GM23338 (cell line): Measurements from ENCODE around the gene ALDH6A1. TPM values are rescaled to one million over a fixed set of nuclear protein-coding genes. Genes with fewer than 3 reads are reported as not detected.

Experiments
- ATAC-seq: fragments of 200-7000 bp; cut with Tn5 transposase; 3 replicates; pipeline ENCODE4 v1.9.1; 2020
- DNase-seq: peaks from one replicate; pipeline ENCODE4 v3.0.0-alpha.2; 2015; ENCODE audit warnings: low spot score
- H2AFZ ChIP-seq: fragments of 200-600 bp; sonication (generic); 2 replicates; pipeline ENCODE4 v1.8.0; 2016; ENCODE audit warnings: antibody characterized with exemption, mild to moderate bottlenecking, moderate library complexity
- H3F3A ChIP-seq: fragments of 200-600 bp; sonication (generic); replicated peaks from 2 replicates; pipeline ENCODE4 v1.8.0; 2017; ENCODE audit warnings: antibody characterized with exemption, mixed run types, low read depth
- H3K27ac ChIP-seq: fragments of 200-600 bp; sonication (generic); 2 replicates; pipeline ENCODE4 v1.6.1; 2016; ENCODE audit warnings: low read depth
- H3K27me3 ChIP-seq: fragments of 200-600 bp; sonication (generic); 2 replicates; pipeline ENCODE4 v1.8.0; 2016; ENCODE audit warnings: mild to moderate bottlenecking, mixed run types, moderate library complexity; ENCODE audit not compliant: insufficient read depth
- H3K36me3 ChIP-seq: fragments of 200-600 bp; sonication (generic); 2 replicates; pipeline ENCODE4 v1.8.0; 2016; ENCODE audit warnings: mild to moderate bottlenecking; ENCODE audit not compliant: insufficient read depth
- H3K4me1 ChIP-seq: fragments of 200-600 bp; sonication (generic); 2 replicates; pipeline ENCODE4 v1.8.0; 2016; ENCODE audit warnings: mild to moderate bottlenecking, moderate library complexity; ENCODE audit not compliant: insufficient read depth
- H3K4me2 ChIP-seq: fragments of 200-600 bp; sonication (generic); 2 replicates; pipeline ENCODE4 v1.7.1; 2017; ENCODE audit warnings: mixed run types
- H3K4me3 ChIP-seq: fragments of 200-600 bp; sonication (generic); 2 replicates; pipeline ENCODE4 v1.6.1; 2016; ENCODE audit warnings: mixed run types
- H3K79me2 ChIP-seq: fragments of 200-600 bp; sonication (generic); replicated peaks from 2 replicates; pipeline ENCODE4 v1.8.0; 2017; ENCODE audit warnings: mild to moderate bottlenecking; ENCODE audit not compliant: insufficient read depth
- H3K9me2 ChIP-seq: fragments of 200-600 bp; sonication (generic); 2 replicates; pipeline ENCODE4 v1.8.0; 2017; ENCODE audit not compliant: insufficient read depth
- H4K20me1 ChIP-seq: fragments of 200-600 bp; sonication (generic); replicated peaks from 2 replicates; pipeline ENCODE4 v1.8.0; 2017; ENCODE audit warnings: mild to moderate bottlenecking; ENCODE audit not compliant: insufficient read depth
- H3K27ac Mint-ChIP-seq: 2 replicates; pipeline ENCODE4 v1.8.0; 2020; ENCODE audit warnings: inconsistent platforms, mild to moderate bottlenecking, moderate library complexity, mixed read lengths
- H3K27me3 Mint-ChIP-seq: 3 replicates; pipeline ENCODE4 v1.8.0; 2022; ENCODE audit warnings: low read depth, mild to moderate bottlenecking, moderate library complexity, mixed read lengths, inconsistent platforms; ENCODE audit not compliant: insufficient read depth, poor library complexity
- H3K36me3 Mint-ChIP-seq: 3 replicates; pipeline ENCODE4 v1.8.0; 2021; ENCODE audit warnings: low read depth, mild to moderate bottlenecking, inconsistent platforms, moderate library complexity, mixed read lengths
- H3K4me1 Mint-ChIP-seq: 3 replicates; pipeline ENCODE4 v1.8.0; 2020; ENCODE audit warnings: mild to moderate bottlenecking, inconsistent platforms, mixed read lengths
- H3K4me3 Mint-ChIP-seq: 3 replicates; pipeline ENCODE4 v1.8.0; 2021; ENCODE audit warnings: moderate library complexity, mild to moderate bottlenecking, inconsistent platforms, mixed read lengths
- H3K9me3 Mint-ChIP-seq: 3 replicates; pipeline ENCODE4 v1.8.0; 2020; ENCODE audit warnings: moderate library complexity, mild to moderate bottlenecking, inconsistent platforms, mixed read lengths
- CREB1 ChIP-seq: fragments of 250-450 bp; sonication (Bioruptor Pico); IDR thresholded peaks from 2 replicates; pipeline ENCODE4 v1.5.0; 2020; ENCODE audit warnings: low read depth, mild to moderate bottlenecking, moderate library complexity
- EZH2 ChIP-seq: fragments of 200-600 bp; sonication (generic); IDR thresholded peaks from one replicate; pipeline ENCODE4 v1.8.0; 2017; ENCODE audit warnings: antibody characterized with exemption, mild to moderate bottlenecking, low read depth; ENCODE audit not compliant: unreplicated experiment
- POLR2AphosphoS5 ChIP-seq: IDR thresholded peaks from 2 replicates; pipeline ENCODE4 v1.6.1; 2016; ENCODE audit warnings: antibody characterized with exemption, low read depth
- STAT1 ChIP-seq: IDR thresholded peaks from one replicate; pipeline ENCODE4 v1.6.1; 2016; ENCODE audit warnings: antibody characterized with exemption; ENCODE audit not compliant: unreplicated experiment
- ZNF114 ChIP-seq: fragments of 250-450 bp; sonication (Bioruptor Pico); IDR thresholded peaks from 2 replicates; pipeline ENCODE4 v1.5.0; 2020; ENCODE audit warnings: mild to moderate bottlenecking, moderate library complexity
- polyA plus RNA-seq: library from polyadenylated mRNA; unstranded; fragments of >200 nt; fragmentation: Nextera tagmentation; extraction: Ambion mirVana; gene quantifications from 2 replicates; pipeline ENCODE4 v1.2.1, GENCODE V29; 2016
- total RNA-seq: library from RNA; depleted of rRNA; stranded (reverse); fragments of >200 nt; shearing (Covaris generic); gene quantifications from 2 replicates; pipeline ENCODE4 v1.2.3, GENCODE V29; 2014; rRNA removed
- TF ChIP-seq, protein P1 (sequence below): IDR thresholded peaks from one replicate; pipeline ENCODE4 v1.6.1; 2018; ENCODE audit warnings: antibody characterized with exemption; ENCODE audit not compliant: unreplicated experiment
- TF ChIP-seq, protein P2 (sequence below), 2 experiments: fragments of 200-600 bp in 1 of 2; sonication (generic) in 1 of 2; conservative IDR thresholded peaks; 2 replicates each; pipeline versions ENCODE4 v1.5.1 to v1.6.1; 2016 to 2017; ENCODE audit warnings: antibody characterized with exemption in 2 of 2, low read depth in 2 of 2, mild to moderate bottlenecking in 2 of 2, moderate library complexity in 1 of 2

The ALDH6A1 gene
- total and polyA plus RNA-seq, 2 experiments from 2014 or later, result 16.1 to 28.0 TPM

DNA sequence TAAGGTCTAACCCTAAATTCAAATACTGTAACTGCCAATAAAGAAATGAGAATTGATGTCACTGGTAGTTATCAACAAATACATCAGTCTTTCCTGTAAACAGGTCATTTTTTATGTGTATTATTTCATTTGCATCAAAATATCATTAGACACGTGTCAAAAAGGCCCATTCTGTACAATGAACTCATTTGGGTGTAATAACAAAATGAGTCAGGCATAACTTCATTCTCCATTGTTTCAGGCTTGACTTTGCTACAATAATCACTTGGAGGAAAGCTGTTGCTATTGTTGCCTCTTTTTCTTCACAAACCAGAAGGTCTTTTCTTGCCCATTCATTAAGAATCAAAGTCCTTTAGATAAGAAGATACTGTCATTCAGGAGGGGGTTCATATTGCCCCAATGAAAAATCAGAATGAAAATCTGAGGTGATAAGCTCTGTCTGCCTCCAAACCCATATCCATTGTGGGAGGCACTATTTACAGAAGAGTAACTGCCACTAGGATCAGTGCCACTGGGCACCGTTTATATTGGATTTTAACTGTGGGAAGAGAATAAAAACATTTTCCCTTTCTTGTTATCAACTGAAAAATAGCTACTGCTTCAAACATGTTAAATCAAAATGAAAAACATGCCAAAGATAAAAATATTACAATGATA is 75.3 kb downstream of the ALDH6A1 start:
- Histone ChIP-seq H4K20me1 (no peaks in the 10 kb centered on the region), H3F3A (no peaks in the 10 kb centered on the region), H3K9me2 (no peaks in the 10 kb centered on the region), H3K4me3 (no peak overlapping the region), H3K4me2 (no peak overlapping the region), H3K79me2 (no peaks in the 10 kb centered on the region), H3K4me1 (no peaks in the 10 kb centered on the region), H2AFZ (no peak overlapping the region), H3K27me3 (no peaks in the 10 kb centered on the region), H3K27ac (no peak overlapping the region), H3K36me3 (no peaks in the 10 kb centered on the region)
- H3K27ac Mint-ChIP-seq, result no peak overlapping the region
- no peak overlapping the region for H3K4me3 Mint-ChIP-seq
- H3K4me1 Mint-ChIP-seq, result no peaks in the 10 kb centered on the region
- TF ChIP-seq POLR2AphosphoS5 (no peak), STAT1 (no peak), ZNF114 (CRISPR knock-in tag) (no peak), EZH2 (no peak), CREB1 (CRISPR knock-in tag) (no peak)
- TF ChIP-seq, protein P1, sequence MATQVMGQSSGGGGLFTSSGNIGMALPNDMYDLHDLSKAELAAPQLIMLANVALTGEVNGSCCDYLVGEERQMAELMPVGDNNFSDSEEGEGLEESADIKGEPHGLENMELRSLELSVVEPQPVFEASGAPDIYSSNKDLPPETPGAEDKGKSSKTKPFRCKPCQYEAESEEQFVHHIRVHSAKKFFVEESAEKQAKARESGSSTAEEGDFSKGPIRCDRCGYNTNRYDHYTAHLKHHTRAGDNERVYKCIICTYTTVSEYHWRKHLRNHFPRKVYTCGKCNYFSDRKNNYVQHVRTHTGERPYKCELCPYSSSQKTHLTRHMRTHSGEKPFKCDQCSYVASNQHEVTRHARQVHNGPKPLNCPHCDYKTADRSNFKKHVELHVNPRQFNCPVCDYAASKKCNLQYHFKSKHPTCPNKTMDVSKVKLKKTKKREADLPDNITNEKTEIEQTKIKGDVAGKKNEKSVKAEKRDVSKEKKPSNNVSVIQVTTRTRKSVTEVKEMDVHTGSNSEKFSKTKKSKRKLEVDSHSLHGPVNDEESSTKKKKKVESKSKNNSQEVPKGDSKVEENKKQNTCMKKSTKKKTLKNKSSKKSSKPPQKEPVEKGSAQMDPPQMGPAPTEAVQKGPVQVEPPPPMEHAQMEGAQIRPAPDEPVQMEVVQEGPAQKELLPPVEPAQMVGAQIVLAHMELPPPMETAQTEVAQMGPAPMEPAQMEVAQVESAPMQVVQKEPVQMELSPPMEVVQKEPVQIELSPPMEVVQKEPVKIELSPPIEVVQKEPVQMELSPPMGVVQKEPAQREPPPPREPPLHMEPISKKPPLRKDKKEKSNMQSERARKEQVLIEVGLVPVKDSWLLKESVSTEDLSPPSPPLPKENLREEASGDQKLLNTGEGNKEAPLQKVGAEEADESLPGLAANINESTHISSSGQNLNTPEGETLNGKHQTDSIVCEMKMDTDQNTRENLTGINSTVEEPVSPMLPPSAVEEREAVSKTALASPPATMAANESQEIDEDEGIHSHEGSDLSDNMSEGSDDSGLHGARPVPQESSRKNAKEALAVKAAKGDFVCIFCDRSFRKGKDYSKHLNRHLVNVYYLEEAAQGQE, result no peak
- TF ChIP-seq, protein P2, sequence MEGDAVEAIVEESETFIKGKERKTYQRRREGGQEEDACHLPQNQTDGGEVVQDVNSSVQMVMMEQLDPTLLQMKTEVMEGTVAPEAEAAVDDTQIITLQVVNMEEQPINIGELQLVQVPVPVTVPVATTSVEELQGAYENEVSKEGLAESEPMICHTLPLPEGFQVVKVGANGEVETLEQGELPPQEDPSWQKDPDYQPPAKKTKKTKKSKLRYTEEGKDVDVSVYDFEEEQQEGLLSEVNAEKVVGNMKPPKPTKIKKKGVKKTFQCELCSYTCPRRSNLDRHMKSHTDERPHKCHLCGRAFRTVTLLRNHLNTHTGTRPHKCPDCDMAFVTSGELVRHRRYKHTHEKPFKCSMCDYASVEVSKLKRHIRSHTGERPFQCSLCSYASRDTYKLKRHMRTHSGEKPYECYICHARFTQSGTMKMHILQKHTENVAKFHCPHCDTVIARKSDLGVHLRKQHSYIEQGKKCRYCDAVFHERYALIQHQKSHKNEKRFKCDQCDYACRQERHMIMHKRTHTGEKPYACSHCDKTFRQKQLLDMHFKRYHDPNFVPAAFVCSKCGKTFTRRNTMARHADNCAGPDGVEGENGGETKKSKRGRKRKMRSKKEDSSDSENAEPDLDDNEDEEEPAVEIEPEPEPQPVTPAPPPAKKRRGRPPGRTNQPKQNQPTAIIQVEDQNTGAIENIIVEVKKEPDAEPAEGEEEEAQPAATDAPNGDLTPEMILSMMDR (conservative IDR thresholded peaks at IDR 0.05; ENCODE audit: low read depth in 2 of 2), result no peak
- peaks cover 3% of the 10 kb centered on the region; the same call in 2 of the 3 replicates for H3K36me3 Mint-ChIP-seq
- H3K9me3 Mint-ChIP-seq, result no peaks in the 10 kb centered on the region
- no peaks in the 10 kb centered on the region for H3K27me3 Mint-ChIP-seq
- no peak for ATAC-seq
- DNase-seq, result no peak

Other genes starting within 250 kb of the ALDH6A1 start
- gene PTGR2, start 232.6 kb downstream of the ALDH6A1 start, total RNA-seq, result 9.5 and 20.0 TPM in 2 replicates
- 19.9 and 25.4 TPM in 2 replicates for gene PTGR2, start 232.6 kb downstream of the ALDH6A1 start, polyA plus RNA-seq
- gene ZNF410, start 197.6 kb downstream of the ALDH6A1 start, total RNA-seq, result 20.4 and 31.7 TPM in 2 replicates
- 8.6 and 10.6 TPM in 2 replicates for gene ZNF410, start 197.6 kb downstream of the ALDH6A1 start, polyA plus RNA-seq
- gene FAM161B, start 134.4 kb downstream of the ALDH6A1 start, total RNA-seq, result 0.04 and 0.28 TPM in 2 replicates
- 2.3 and 2.8 TPM in 2 replicates for gene FAM161B, start 134.4 kb downstream of the ALDH6A1 start, polyA plus RNA-seq
- gene COQ6, start 134.2 kb downstream of the ALDH6A1 start, total RNA-seq, result 13.8 and 14.9 TPM in 2 replicates
- gene COQ6, start 134.2 kb downstream of the ALDH6A1 start, polyA plus RNA-seq, result 6.8 and 8.9 TPM in 2 replicates
- 5.5 and 7.9 TPM in 2 replicates for gene ENTPD5, start 65.2 kb downstream of the ALDH6A1 start, total RNA-seq
- 3.5 and 4.6 TPM in 2 replicates for gene ENTPD5, start 65.2 kb downstream of the ALDH6A1 start, polyA plus RNA-seq
- gene BBOF1, start 65.1 kb downstream of the ALDH6A1 start, total RNA-seq, result 0.24 TPM in 1 of 2 replicates, not detected in the other
- 0.40 and 0.53 TPM in 2 replicates for gene BBOF1, start 65.1 kb downstream of the ALDH6A1 start, polyA plus RNA-seq
- 8.6 and 10.7 TPM in 2 replicates for gene LIN52, start 503 bp upstream of the ALDH6A1 start, total RNA-seq
- gene LIN52, start 503 bp upstream of the ALDH6A1 start, polyA plus RNA-seq, result 9.1 and 10.8 TPM in 2 replicates
- gene VSX2, start 155.0 kb upstream of the ALDH6A1 start, total RNA-seq, result 0.49 and 0.66 TPM in 2 replicates
- 0.35 and 0.52 TPM in 2 replicates for gene VSX2, start 155.0 kb upstream of the ALDH6A1 start, polyA plus RNA-seq
- gene ABCD4, start 218.5 kb upstream of the ALDH6A1 start, total RNA-seq, result 56.6 and 73.1 TPM in 2 replicates
- 60.5 and 64.6 TPM in 2 replicates for gene ABCD4, start 218.5 kb upstream of the ALDH6A1 start, polyA plus RNA-seq